ENCODE measurements around the gene ANXA6. TPM values are rescaled to one million over a fixed set of nuclear protein-coding genes. Genes with fewer than 3 reads are reported as not detected.

The ANXA6 gene
- polyA plus RNA-seq, 3 donors: 60.6 to 124 (median 93.5) TPM

DNA sequence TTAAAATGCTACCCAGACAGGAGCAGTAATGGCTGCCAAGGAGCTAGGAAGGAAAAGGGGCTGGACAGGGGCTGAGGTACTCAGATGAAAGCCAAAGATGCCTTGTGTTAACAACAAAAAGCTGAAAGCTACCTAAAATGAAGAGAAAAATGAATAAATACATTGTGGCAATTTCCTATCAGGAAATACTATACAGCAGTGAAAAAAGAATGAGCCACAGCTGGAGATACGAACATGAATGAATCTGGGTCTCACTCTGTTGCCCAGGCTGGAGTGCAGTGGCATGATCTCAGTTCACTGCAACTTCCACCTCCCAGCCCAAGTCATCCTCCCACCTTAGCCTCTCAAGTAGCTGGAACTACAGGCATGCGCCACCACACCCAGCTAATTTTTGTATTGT is 83.0 kb downstream of the ANXA6 start:
- TF ChIP-seq, protein P1, sequence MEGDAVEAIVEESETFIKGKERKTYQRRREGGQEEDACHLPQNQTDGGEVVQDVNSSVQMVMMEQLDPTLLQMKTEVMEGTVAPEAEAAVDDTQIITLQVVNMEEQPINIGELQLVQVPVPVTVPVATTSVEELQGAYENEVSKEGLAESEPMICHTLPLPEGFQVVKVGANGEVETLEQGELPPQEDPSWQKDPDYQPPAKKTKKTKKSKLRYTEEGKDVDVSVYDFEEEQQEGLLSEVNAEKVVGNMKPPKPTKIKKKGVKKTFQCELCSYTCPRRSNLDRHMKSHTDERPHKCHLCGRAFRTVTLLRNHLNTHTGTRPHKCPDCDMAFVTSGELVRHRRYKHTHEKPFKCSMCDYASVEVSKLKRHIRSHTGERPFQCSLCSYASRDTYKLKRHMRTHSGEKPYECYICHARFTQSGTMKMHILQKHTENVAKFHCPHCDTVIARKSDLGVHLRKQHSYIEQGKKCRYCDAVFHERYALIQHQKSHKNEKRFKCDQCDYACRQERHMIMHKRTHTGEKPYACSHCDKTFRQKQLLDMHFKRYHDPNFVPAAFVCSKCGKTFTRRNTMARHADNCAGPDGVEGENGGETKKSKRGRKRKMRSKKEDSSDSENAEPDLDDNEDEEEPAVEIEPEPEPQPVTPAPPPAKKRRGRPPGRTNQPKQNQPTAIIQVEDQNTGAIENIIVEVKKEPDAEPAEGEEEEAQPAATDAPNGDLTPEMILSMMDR (IDR thresholded peaks at IDR 0.05): no peak
- H3K4me3 ChIP-seq (replicated peaks in 1 of 3; ENCODE audit: low read depth in 2 of 3, low read length in 3 of 3): no peak overlapping the region
- no peak overlapping the region for H3K4me2 ChIP-seq (replicated peaks; ENCODE audit: extremely low read depth, low read length, poor library complexity, severe bottlenecking)
- H4K20me1 ChIP-seq (ENCODE audit: insufficient read depth, low read length): peaks cover 100% of the 10 kb centered on the region
- no peak for DNase-seq
- H3K27ac Mint-ChIP-seq: peak overlapping the region in 3 of 7 donors; percentile 21 to 58 (median 46)
- no peaks in the 10 kb centered on the region for H3K27me3 ChIP-seq (ENCODE audit: control insufficient read depth in 2 of 2, insufficient read depth in 2 of 2, low read length in 2 of 2)
- H2AFZ ChIP-seq (ENCODE audit: insufficient read depth, low read depth, low read length, poor library complexity, severe bottlenecking): no peak overlapping the region
- H3K27ac ChIP-seq (ENCODE audit: low read depth in 1 of 2, low read length in 2 of 2): no peak overlapping the region
- 100% methylated on average over 1 of the region's 2 CpGs for WGBS (ENCODE audit: insufficient coverage)
- H3K27me3 Mint-ChIP-seq (ENCODE audit: low read depth in 3 of 3): peaks cover 0 to 1% (median 0%) of the 10 kb centered on the region in 3 donors
- H3K9me3 ChIP-seq (replicated peaks in 1 of 2; ENCODE audit: control insufficient read depth in 1 of 2, insufficient read depth in 1 of 2, low read length in 2 of 2): no peaks in the 10 kb centered on the region
- H3K4me3 Mint-ChIP-seq: no peak overlapping the region
- intact Hi-C loops (cut with micrococcal nuclease): no loop called here
- peaks cover 100% of the 10 kb centered on the region for H3K79me2 ChIP-seq (ENCODE audit: insufficient read depth, low read length)
- H3K4me1 Mint-ChIP-seq: peaks cover 69% of the 10 kb centered on the region
- H3K4me1 ChIP-seq (ENCODE audit: control insufficient read depth in 1 of 2, insufficient read depth in 2 of 2, low read length in 2 of 2): peaks cover 27 to 46% of the 10 kb centered on the region in 2 donors
- H3K36me3 ChIP-seq (replicated peaks in 1 of 2; ENCODE audit: control insufficient read depth in 1 of 2, insufficient read depth in 2 of 2, low read length in 2 of 2): peaks cover 27 to 72% of the 10 kb centered on the region in 2 donors
- H3K36me3 Mint-ChIP-seq: peaks cover 65 to 78% of the 10 kb centered on the region in 2 donors
- H3K9ac ChIP-seq (ENCODE audit: insufficient read depth, low read length, poor library complexity, severe bottlenecking): no peak overlapping the region
- H3K9me3 Mint-ChIP-seq: no peaks in the 10 kb centered on the region

DNA sequence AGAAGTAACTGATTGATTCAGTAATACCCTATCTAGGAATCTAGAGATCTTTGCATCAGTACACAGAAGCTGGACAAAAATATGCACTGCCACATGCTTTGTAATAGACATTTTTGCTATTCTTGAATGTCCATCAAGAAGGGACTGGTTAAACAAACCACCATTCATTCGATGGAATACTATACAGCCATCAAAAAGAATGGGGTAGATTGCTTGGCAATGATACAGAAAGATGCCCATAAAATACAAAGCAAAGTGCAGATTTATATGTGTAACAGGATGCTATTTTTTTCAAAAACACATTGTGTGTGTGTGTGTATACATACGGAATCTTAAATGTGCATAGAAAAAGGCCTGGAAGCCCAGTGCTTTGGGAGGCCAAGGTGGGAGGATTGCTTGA is 84.3 kb downstream of the ANXA6 start:
- Histone ChIP-seq H3K9me3 (replicated peaks in 1 of 2; ENCODE audit: control insufficient read depth in 1 of 2, insufficient read depth in 1 of 2, low read length in 2 of 2) (no peaks in the 10 kb centered on the region), H4K20me1 (ENCODE audit: insufficient read depth, low read length) (peaks cover 100% of the 10 kb centered on the region), H3K9ac (ENCODE audit: insufficient read depth, low read length, poor library complexity, severe bottlenecking) (no peak overlapping the region), H3K27ac (ENCODE audit: low read depth in 1 of 2, low read length in 2 of 2) (no peak overlapping the region), H3K4me2 (replicated peaks; ENCODE audit: extremely low read depth, low read length, poor library complexity, severe bottlenecking) (no peak overlapping the region), H2AFZ (ENCODE audit: insufficient read depth, low read depth, low read length, poor library complexity, severe bottlenecking) (no peak overlapping the region), H3K36me3 (replicated peaks in 1 of 2; ENCODE audit: control insufficient read depth in 1 of 2, insufficient read depth in 2 of 2, low read length in 2 of 2) (peaks cover 27 to 73% of the 10 kb centered on the region in 2 donors), H3K4me3 (replicated peaks in 1 of 3; ENCODE audit: low read depth in 2 of 3, low read length in 3 of 3) (no peak overlapping the region), H3K27me3 (ENCODE audit: control insufficient read depth in 2 of 2, insufficient read depth in 2 of 2, low read length in 2 of 2) (no peaks in the 10 kb centered on the region), H3K4me1 (ENCODE audit: control insufficient read depth in 1 of 2, insufficient read depth in 2 of 2, low read length in 2 of 2) (peaks cover 27 to 46% of the 10 kb centered on the region in 2 donors), H3K79me2 (ENCODE audit: insufficient read depth, low read length) (peaks cover 100% of the 10 kb centered on the region)
- Mint-ChIP-seq H3K36me3 (peaks cover 66 to 78% of the 10 kb centered on the region in 2 donors), H3K4me3 (no peak overlapping the region), H3K27ac (no peak overlapping the region), H3K4me1 (peaks cover 69% of the 10 kb centered on the region), H3K27me3 (ENCODE audit: low read depth in 3 of 3) (peaks cover 0 to 1% (median 0%) of the 10 kb centered on the region in 3 donors), H3K9me3 (no peaks in the 10 kb centered on the region)
- no peak for DNase-seq
- TF ChIP-seq, protein P1 (IDR thresholded peaks at IDR 0.05): no peak
- no CpG with 5 or more reads among the region's 2 CpGs for WGBS (ENCODE audit: insufficient coverage)
- intact Hi-C loops (cut with micrococcal nuclease): no loop called here

Measured in CD14-positive monocyte (primary cell).